Suprapubic skin (tissue), 4 donors: Measurements from ENCODE around the gene MREG. TPM values are rescaled to one million over a fixed set of nuclear protein-coding genes. Genes with fewer than 3 reads are reported as not detected.

Source experiments
- DNase-seq, 2 donors: peaks; one replicate each; pipeline ENCODE4 v3.0.0-alpha.2; 2019; ENCODE audit warnings: low spot score in 2 of 2
- H3K27ac ChIP-seq: fragments of 200-600 bp; sonication (generic); one replicate; pipeline ENCODE4 v1.5.1; 2019
- H3K27me3 ChIP-seq: fragments of 200-600 bp; sonication (generic); one replicate; pipeline ENCODE4 v1.5.1; 2019
- H3K36me3 ChIP-seq: fragments of 200-600 bp; sonication (generic); one replicate; pipeline ENCODE4 v1.5.1; 2019
- H3K4me1 ChIP-seq: fragments of 200-600 bp; sonication (generic); one replicate; pipeline ENCODE4 v1.5.1; 2019
- H3K4me3 ChIP-seq: fragments of 200-600 bp; sonication (generic); one replicate; pipeline ENCODE4 v1.5.1; 2019; ENCODE audit warnings: mild to moderate bottlenecking
- H3K9me3 ChIP-seq: fragments of 200-600 bp; sonication (generic); one replicate; pipeline ENCODE4 v1.5.1; 2019
- EP300 ChIP-seq: sonication (generic); formaldehyde crosslinking; IDR thresholded peaks from one replicate; pipeline ENCODE4 v1.6.1; 2017; ENCODE audit warnings: antibody characterized with exemption
- POLR2A ChIP-seq, 2 donors: fragments of 450-650 bp; IDR thresholded peaks; one replicate each; pipeline ENCODE4 v1.6.1; 2017; ENCODE audit warnings: antibody characterized with exemption in 2 of 2, mild to moderate bottlenecking in 2 of 2, moderate library complexity in 2 of 2
- POLR2AphosphoS5 ChIP-seq, 3 donors: sonication (generic); formaldehyde crosslinking; IDR thresholded peaks; one replicate each; pipeline ENCODE4 v1.6.1; 2017; ENCODE audit warnings: antibody characterized with exemption in 3 of 3
- WGBS: methylation state at CpG from one replicate; pipeline ENCODE4 v1.1.5; 2018; 5-methylcytosine and 5-hydroxymethylcytosine counted together
- total RNA-seq, 4 donors: library from RNA; depleted of rRNA; stranded (reverse); fragments of >200 nt; gene quantifications; one replicate each; pipeline ENCODE4 v1.1.0, GENCODE V29; 2016
- TF ChIP-seq, protein P1 (sequence below), 2 donors: fragments of 200-600 bp in 1 of 2; fragments of 450-650 bp in 1 of 2; sonication (generic) in 1 of 2; IDR thresholded peaks; one replicate each; pipeline ENCODE4 v1.5.1; 2016 to 2019; ENCODE audit warnings: antibody characterized with exemption in 2 of 2, mild to moderate bottlenecking in 1 of 2, moderate library complexity in 1 of 2

The MREG gene
- total RNA-seq, 4 donors from 2014 or later: 26.1 to 37.3 (median 29.7) TPM

DNA sequence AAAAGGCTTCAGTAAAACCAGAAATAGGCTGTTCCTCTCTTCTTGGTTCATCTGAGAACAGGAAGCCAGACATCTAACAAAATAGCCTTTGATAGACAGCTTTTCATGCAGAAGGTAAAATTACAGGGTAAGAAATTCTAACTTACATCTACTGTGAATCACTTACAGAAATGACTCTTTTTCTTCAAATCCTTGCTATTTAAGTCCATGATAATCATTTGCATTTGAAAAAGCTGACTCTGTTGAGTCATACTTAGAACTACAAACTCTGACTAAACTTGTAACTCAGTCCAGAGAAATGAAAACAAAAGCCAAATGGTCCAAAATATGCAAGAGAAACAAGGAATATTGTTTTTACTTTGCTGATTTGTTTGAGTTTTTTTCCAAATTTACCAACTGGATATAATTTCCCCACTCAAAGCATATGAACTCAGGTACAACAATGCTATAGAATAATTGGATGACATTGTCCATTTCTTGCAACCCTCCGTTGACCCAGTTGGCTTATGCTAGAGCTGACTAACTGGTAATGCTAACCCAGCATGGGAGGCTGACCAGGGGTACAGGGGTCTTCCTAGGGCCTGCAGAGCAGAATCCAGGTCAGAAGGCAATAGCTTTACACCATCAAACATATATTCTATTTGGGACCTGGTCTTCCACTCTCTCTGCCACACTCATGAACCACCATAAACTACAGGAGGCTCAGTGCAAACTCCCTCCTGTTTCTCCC, 18.8 kb upstream of the MREG start:
- 90% methylated on average over 1 of the region's 1 CpG for WGBS

DNA sequence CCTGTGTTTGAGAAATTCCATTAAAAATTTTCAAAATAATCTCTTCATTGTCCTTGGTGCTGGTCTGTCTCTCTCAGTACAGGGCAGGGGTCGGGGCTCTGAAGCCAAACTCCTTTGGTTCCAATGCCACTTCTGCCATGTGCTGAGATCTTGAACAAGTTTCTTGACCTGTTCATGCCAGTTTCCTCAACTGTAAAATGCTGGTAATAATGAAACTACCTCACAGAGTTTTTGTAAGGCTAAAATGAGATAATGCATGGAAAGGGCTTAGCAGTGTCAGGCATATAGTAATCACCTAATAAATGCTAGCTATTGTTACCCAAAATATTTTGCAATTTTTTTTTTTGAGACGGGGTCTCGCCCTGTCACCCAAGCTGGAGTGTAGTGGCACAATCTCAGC, 16.9 kb upstream of the MREG start:
- no peak for DNase-seq
- H3K4me3 ChIP-seq: no peak overlapping the region
- 99% methylated on average over 3 of the region's 3 CpGs for WGBS
- no peaks in the 10 kb centered on the region for H3K27me3 ChIP-seq
- H3K4me1 ChIP-seq: no peaks in the 10 kb centered on the region
- H3K27ac ChIP-seq: no peak overlapping the region
- no peaks in the 10 kb centered on the region for H3K9me3 ChIP-seq
- no peak for TF ChIP-seq EP300
- TF ChIP-seq POLR2AphosphoS5 (IDR thresholded peaks at IDR 0.05): no peak
- TF ChIP-seq POLR2A (IDR thresholded peaks at IDR 0.05): no peak
- TF ChIP-seq, protein P1, sequence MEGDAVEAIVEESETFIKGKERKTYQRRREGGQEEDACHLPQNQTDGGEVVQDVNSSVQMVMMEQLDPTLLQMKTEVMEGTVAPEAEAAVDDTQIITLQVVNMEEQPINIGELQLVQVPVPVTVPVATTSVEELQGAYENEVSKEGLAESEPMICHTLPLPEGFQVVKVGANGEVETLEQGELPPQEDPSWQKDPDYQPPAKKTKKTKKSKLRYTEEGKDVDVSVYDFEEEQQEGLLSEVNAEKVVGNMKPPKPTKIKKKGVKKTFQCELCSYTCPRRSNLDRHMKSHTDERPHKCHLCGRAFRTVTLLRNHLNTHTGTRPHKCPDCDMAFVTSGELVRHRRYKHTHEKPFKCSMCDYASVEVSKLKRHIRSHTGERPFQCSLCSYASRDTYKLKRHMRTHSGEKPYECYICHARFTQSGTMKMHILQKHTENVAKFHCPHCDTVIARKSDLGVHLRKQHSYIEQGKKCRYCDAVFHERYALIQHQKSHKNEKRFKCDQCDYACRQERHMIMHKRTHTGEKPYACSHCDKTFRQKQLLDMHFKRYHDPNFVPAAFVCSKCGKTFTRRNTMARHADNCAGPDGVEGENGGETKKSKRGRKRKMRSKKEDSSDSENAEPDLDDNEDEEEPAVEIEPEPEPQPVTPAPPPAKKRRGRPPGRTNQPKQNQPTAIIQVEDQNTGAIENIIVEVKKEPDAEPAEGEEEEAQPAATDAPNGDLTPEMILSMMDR (IDR thresholded peaks at IDR 0.05): no peak
- H3K36me3 ChIP-seq: peaks cover 4% of the 10 kb centered on the region

More for the DNA sequence above, 18.8 kb upstream of the MREG start:
- Histone ChIP-seq H3K4me3 (no peak overlapping the region), H3K27me3 (no peaks in the 10 kb centered on the region), H3K4me1 (no peaks in the 10 kb centered on the region), H3K9me3 (no peaks in the 10 kb centered on the region), H3K36me3 (peaks cover 11% of the 10 kb centered on the region), H3K27ac (no peak overlapping the region)
- no peak for TF ChIP-seq EP300
- no peak for TF ChIP-seq POLR2A (IDR thresholded peaks at IDR 0.05)
- TF ChIP-seq POLR2AphosphoS5 (IDR thresholded peaks at IDR 0.05): no peak
- TF ChIP-seq, protein P1 (IDR thresholded peaks at IDR 0.05): no peak
- no peak for DNase-seq

DNA sequence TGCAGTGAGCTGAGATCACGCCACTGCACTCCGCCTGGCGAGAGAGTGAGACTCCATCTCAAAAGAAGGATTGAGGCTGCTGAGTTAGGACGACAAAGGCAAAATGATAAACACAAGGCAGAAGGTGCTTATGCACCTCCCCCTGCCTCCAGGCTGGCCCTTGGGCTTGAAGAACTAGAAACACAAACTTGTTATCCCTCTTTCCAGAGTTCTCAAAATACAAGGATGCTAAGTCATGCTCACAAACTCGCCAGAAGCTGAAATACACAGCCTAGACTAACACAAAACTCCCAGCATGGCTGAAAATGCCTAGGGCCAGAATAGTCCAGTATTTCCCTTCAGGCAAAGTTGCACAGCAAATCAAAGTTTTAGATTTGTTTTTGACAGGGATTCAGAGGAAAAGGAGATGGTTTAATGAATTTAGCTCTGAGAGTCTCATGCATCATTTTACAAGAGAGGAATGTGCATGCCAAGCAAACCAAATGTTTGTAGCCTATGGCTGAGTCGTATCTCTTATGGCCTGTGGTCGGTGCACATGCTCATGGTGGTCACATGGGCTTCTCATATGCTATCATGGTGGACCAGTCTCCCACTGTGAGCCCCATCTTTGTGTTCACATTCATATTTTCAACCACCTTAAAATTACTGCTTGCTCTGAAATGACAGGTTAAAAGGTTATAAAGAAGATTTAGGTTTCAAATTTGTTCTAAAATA, 16.2 kb upstream of the MREG start:
- WGBS: 88% methylated on average over 7 of the region's 7 CpGs
- Histone ChIP-seq H3K27me3 (no peaks in the 10 kb centered on the region), H3K4me1 (no peaks in the 10 kb centered on the region), H3K4me3 (no peak overlapping the region), H3K9me3 (no peaks in the 10 kb centered on the region), H3K36me3 (peaks cover 4% of the 10 kb centered on the region), H3K27ac (no peak overlapping the region)
- no peak for DNase-seq
- TF ChIP-seq POLR2A (IDR thresholded peaks at IDR 0.05) (no peak), POLR2AphosphoS5 (IDR thresholded peaks at IDR 0.05) (no peak), EP300 (no peak)
- TF ChIP-seq, protein P1 (IDR thresholded peaks at IDR 0.05): no peak

DNA sequence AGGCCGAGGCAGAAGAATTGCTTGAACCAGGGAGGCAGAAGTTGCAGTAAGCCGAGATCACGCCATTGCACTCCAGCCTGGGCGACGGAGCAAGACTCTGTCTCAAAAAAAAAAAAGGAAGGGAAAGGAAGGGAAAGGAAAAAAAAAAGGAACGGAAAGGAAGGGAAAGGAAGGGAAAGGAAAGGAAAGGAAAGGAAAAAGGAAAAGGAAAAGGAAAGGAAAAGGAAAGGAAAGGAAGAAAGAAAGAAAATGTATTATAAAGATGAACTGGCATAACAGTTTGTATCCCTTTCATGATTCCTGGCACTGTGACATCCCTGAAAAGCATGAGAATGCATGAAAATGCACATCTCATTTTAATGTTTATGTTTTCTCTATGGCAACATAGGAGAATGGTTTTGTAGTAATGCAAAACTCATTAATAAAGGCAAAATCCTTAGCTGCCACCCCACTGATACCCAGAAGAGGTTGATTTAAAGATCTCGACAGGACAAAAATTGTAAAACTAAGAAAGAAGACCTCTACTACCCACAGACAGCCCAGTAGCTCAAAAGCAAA, 11.5 kb upstream of the MREG start:
- Histone ChIP-seq H3K27me3 (no peaks in the 10 kb centered on the region), H3K4me3 (no peak overlapping the region), H3K4me1 (no peaks in the 10 kb centered on the region), H3K36me3 (peaks cover 3% of the 10 kb centered on the region), H3K27ac (no peak overlapping the region), H3K9me3 (no peaks in the 10 kb centered on the region)
- TF ChIP-seq, protein P1 (IDR thresholded peaks at IDR 0.05): no peak
- no peak for TF ChIP-seq POLR2AphosphoS5 (IDR thresholded peaks at IDR 0.05)
- TF ChIP-seq EP300: no peak
- WGBS: 91% methylated on average over 7 of the region's 7 CpGs
- no peak for DNase-seq

DNA sequence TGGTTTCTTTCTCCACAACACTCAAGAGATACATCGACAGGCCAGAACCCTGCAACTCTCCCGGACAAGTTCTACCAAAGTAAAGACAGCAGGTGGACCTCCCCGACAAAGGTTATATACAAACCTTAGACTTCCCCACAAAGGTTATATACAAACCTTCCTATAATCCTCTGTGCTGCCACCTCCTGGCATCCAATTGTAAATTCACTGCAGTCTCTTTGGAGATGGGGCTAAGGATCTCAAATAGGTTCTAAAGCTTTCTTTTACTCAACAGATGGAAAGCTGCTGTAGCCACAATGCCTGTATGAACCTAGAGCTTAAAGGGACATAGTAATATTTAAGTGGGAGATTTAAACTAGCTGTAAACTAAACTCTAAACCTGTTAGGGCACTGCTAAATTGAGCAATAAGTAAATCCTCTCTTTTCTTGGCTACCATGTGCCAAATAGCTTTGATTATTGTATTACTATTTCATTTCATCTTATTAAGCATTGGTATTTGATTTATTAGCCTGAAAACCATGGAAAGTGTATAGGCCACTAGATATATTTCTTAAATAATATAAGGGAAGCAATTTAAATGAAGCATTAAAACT, 9.8 kb upstream of the MREG start:
- Histone ChIP-seq H3K36me3 (no peaks in the 10 kb centered on the region), H3K4me1 (no peaks in the 10 kb centered on the region), H3K27me3 (no peaks in the 10 kb centered on the region), H3K27ac (no peak overlapping the region), H3K4me3 (no peak overlapping the region), H3K9me3 (no peaks in the 10 kb centered on the region)
- no peak for TF ChIP-seq EP300
- TF ChIP-seq, protein P1 (IDR thresholded peaks at IDR 0.05): peak; percentile 20 to 47
- 40% methylated on average over 3 of the region's 3 CpGs for WGBS
- no peak for DNase-seq
